Measurements from ENCODE around the gene MBNL2.

MBNL2 gene

DNA sequence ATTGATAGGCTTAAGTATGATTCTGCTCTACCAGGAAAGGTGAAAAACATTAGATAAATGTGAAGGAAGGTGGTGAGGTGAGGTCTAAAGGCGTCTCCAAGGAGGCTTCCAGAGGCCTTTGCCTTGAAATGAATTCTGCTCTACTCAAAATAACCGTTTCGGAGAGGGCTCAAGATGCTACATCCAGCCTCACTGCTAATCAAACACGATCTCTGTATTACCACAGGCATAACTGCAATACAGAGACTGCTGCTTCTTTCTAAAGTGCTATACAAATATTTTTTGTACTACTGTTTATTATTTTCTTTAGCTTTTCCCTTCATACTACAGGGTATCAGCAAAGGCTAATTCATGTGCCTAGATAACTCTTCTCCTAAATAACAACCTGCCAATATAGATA, 16.8 kb downstream of the MBNL2 start:
- Histone ChIP-seq H3K4me3 (ENCODE audit: insufficient read depth, low read length, poor library complexity, severe bottlenecking) (no peak overlapping the region), H4K20me1 (ENCODE audit: low read depth, low read length) (no peaks in the 10 kb centered on the region), H3K9me3 (ENCODE audit: insufficient read depth, low read length) (no peaks in the 10 kb centered on the region), H3K27me3 (ENCODE audit: low read length) (no peaks in the 10 kb centered on the region), H2AFZ (ENCODE audit: low read depth, low read length, severe bottlenecking) (no peak overlapping the region), H3K36me3 (ENCODE audit: low read length) (no peaks in the 10 kb centered on the region), H3F3A (ENCODE audit: insufficient read depth) (no peaks in the 10 kb centered on the region), H3K4me2 (ENCODE audit: low read depth, low read length, poor library complexity, severe bottlenecking) (no peak overlapping the region), H3K9me2 (replicated peaks; ENCODE audit: insufficient read depth, low read length) (no peaks in the 10 kb centered on the region), H3K27ac (ENCODE audit: low read depth, low read length) (no peak overlapping the region), H3K79me2 (ENCODE audit: insufficient read depth, low read length) (no peaks in the 10 kb centered on the region), H3K9ac (ENCODE audit: low read length) (no peak overlapping the region)
- TF ChIP-seq, protein P1, sequence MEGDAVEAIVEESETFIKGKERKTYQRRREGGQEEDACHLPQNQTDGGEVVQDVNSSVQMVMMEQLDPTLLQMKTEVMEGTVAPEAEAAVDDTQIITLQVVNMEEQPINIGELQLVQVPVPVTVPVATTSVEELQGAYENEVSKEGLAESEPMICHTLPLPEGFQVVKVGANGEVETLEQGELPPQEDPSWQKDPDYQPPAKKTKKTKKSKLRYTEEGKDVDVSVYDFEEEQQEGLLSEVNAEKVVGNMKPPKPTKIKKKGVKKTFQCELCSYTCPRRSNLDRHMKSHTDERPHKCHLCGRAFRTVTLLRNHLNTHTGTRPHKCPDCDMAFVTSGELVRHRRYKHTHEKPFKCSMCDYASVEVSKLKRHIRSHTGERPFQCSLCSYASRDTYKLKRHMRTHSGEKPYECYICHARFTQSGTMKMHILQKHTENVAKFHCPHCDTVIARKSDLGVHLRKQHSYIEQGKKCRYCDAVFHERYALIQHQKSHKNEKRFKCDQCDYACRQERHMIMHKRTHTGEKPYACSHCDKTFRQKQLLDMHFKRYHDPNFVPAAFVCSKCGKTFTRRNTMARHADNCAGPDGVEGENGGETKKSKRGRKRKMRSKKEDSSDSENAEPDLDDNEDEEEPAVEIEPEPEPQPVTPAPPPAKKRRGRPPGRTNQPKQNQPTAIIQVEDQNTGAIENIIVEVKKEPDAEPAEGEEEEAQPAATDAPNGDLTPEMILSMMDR (IDR thresholded peaks at IDR 0.05; ENCODE audit: insufficient read depth, low read length, poor library complexity, severe bottlenecking), result no peak
- TF ChIP-seq EZH2phosphoT487 (conservative IDR thresholded peaks at IDR 0.05; ENCODE audit: low read length), result no peak

DNA sequence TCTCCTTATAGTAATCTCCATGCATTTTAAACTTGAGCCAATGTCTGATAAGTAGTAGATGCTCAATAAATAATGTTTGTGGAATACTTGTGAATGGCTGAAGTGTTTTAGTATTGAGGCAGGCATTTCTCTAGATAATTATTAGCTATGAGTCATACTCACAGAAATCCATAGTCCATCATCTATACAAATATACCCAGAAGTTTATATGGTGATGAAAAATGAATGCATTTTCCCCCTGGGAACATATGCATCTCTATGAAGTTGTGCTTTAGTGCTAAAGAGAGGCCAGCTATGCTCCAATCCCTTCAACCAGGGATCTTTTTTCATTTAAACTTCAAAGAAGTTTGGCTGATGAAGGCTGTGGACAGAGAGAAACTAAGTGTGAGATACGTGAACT, 17.2 kb downstream of the MBNL2 start:
- no peaks in the 10 kb centered on the region for H3K9me2 ChIP-seq (replicated peaks; ENCODE audit: insufficient read depth, low read length)
- H3K4me3 ChIP-seq (ENCODE audit: insufficient read depth, low read length, poor library complexity, severe bottlenecking), result no peak overlapping the region
- no peaks in the 10 kb centered on the region for H3K27me3 ChIP-seq (ENCODE audit: low read length)
- H3K4me2 ChIP-seq (ENCODE audit: low read depth, low read length, poor library complexity, severe bottlenecking), result no peak overlapping the region
- H4K20me1 ChIP-seq (ENCODE audit: low read depth, low read length), result no peaks in the 10 kb centered on the region
- H3K9ac ChIP-seq (ENCODE audit: low read length), result no peak overlapping the region
- no peak overlapping the region for H2AFZ ChIP-seq (ENCODE audit: low read depth, low read length, severe bottlenecking)
- H3K79me2 ChIP-seq (ENCODE audit: insufficient read depth, low read length), result no peaks in the 10 kb centered on the region
- H3K9me3 ChIP-seq (ENCODE audit: insufficient read depth, low read length), result no peaks in the 10 kb centered on the region
- TF ChIP-seq EZH2phosphoT487 (conservative IDR thresholded peaks at IDR 0.05; ENCODE audit: low read length), result no peak
- TF ChIP-seq, protein P1 (IDR thresholded peaks at IDR 0.05; ENCODE audit: insufficient read depth, low read length, poor library complexity, severe bottlenecking), result no peak
- no peaks in the 10 kb centered on the region for H3F3A ChIP-seq (ENCODE audit: insufficient read depth)
- no peak overlapping the region for H3K27ac ChIP-seq (ENCODE audit: low read depth, low read length)
- H3K36me3 ChIP-seq (ENCODE audit: low read length), result no peaks in the 10 kb centered on the region

DNA sequence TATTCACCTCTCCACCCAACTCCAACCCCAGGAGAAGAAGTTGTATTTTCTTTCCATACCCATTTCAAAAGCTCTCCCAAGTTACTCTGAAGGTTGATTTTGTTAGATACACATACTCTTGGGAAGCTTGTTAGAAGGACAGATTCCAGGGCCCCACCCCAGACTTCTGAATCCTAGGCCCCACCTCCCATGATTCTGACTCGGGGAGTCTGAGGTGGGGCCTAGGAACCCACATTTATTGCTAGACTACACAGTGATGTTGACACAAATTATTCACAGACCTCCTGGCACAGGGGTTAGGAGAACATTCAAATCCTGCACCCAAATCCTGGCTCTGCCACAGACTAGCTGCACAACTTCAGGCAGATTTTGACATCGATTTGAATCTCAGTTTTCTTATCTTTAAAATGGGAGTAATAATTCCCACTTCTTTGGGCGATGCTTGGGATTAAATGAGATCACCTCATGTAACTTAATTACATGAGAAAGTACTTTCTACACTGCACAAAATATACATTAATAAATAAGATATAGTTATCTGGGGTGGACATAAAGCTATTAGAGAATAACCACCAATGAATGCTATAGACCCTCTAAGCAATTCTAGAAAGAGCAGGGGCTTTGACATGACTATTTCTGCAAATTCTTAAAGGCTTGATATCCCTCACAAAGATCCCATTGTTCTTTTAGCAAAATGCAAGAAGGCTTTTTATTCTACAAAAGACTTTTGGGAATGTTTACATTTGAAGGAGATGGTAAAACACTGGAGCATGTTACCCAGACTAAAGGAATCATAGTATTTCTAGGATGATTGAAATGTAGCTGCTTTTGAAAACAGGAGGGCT, 18.0 kb downstream of the MBNL2 start:
- no peaks in the 10 kb centered on the region for H3F3A ChIP-seq (ENCODE audit: insufficient read depth)

More for the DNA sequence above, 18.0 kb downstream of the MBNL2 start:
- H3K9me2 ChIP-seq (replicated peaks; ENCODE audit: insufficient read depth, low read length), result no peaks in the 10 kb centered on the region
- no peaks in the 10 kb centered on the region for H3K36me3 ChIP-seq (ENCODE audit: low read length)
- H3K4me3 ChIP-seq (ENCODE audit: insufficient read depth, low read length, poor library complexity, severe bottlenecking), result no peak overlapping the region
- no peaks in the 10 kb centered on the region for H3K27me3 ChIP-seq (ENCODE audit: low read length)
- no peaks in the 10 kb centered on the region for H3K79me2 ChIP-seq (ENCODE audit: insufficient read depth, low read length)
- H4K20me1 ChIP-seq (ENCODE audit: low read depth, low read length), result 0 out of 2 replicates have a peak, but pooled peaks cover 7% of the 10 kb centered on the region
- no peak overlapping the region for H3K9ac ChIP-seq (ENCODE audit: low read length)
- no peak overlapping the region for H3K4me2 ChIP-seq (ENCODE audit: low read depth, low read length, poor library complexity, severe bottlenecking)
- H2AFZ ChIP-seq (ENCODE audit: low read depth, low read length, severe bottlenecking), result no peak overlapping the region
- TF ChIP-seq, protein P1 (IDR thresholded peaks at IDR 0.05; ENCODE audit: insufficient read depth, low read length, poor library complexity, severe bottlenecking), result no peak
- no peak for TF ChIP-seq EZH2phosphoT487 (conservative IDR thresholded peaks at IDR 0.05; ENCODE audit: low read length)
- no peak overlapping the region for H3K27ac ChIP-seq (ENCODE audit: low read depth, low read length)
- H3K9me3 ChIP-seq (ENCODE audit: insufficient read depth, low read length), result no peaks in the 10 kb centered on the region
